GM23338 (cell line): ENCODE results near the gene KIF17. TPM values are rescaled to one million over a fixed set of nuclear protein-coding genes. Genes with fewer than 3 reads are reported as not detected.

Source experiments
- ATAC-seq: fragments of 200-7000 bp; cut with Tn5 transposase; 3 replicates; pipeline ENCODE4 v1.9.1; 2020
- DNase-seq: peaks from one replicate; pipeline ENCODE4 v3.0.0-alpha.2; 2015; ENCODE audit warnings: low spot score
- H2AFZ ChIP-seq: fragments of 200-600 bp; sonication (generic); 2 replicates; pipeline ENCODE4 v1.8.0; 2016; ENCODE audit warnings: antibody characterized with exemption, mild to moderate bottlenecking, moderate library complexity
- H3F3A ChIP-seq: fragments of 200-600 bp; sonication (generic); replicated peaks from 2 replicates; pipeline ENCODE4 v1.8.0; 2017; ENCODE audit warnings: antibody characterized with exemption, mixed run types, low read depth
- H3K27ac ChIP-seq: fragments of 200-600 bp; sonication (generic); 2 replicates; pipeline ENCODE4 v1.6.1; 2016; ENCODE audit warnings: low read depth
- H3K27me3 ChIP-seq: fragments of 200-600 bp; sonication (generic); 2 replicates; pipeline ENCODE4 v1.8.0; 2016; ENCODE audit warnings: mild to moderate bottlenecking, mixed run types, moderate library complexity; ENCODE audit not compliant: insufficient read depth
- H3K36me3 ChIP-seq: fragments of 200-600 bp; sonication (generic); 2 replicates; pipeline ENCODE4 v1.8.0; 2016; ENCODE audit warnings: mild to moderate bottlenecking; ENCODE audit not compliant: insufficient read depth
- H3K4me1 ChIP-seq: fragments of 200-600 bp; sonication (generic); 2 replicates; pipeline ENCODE4 v1.8.0; 2016; ENCODE audit warnings: mild to moderate bottlenecking, moderate library complexity; ENCODE audit not compliant: insufficient read depth
- H3K4me2 ChIP-seq: fragments of 200-600 bp; sonication (generic); 2 replicates; pipeline ENCODE4 v1.7.1; 2017; ENCODE audit warnings: mixed run types
- H3K4me3 ChIP-seq: fragments of 200-600 bp; sonication (generic); 2 replicates; pipeline ENCODE4 v1.6.1; 2016; ENCODE audit warnings: mixed run types
- H3K79me2 ChIP-seq: fragments of 200-600 bp; sonication (generic); replicated peaks from 2 replicates; pipeline ENCODE4 v1.8.0; 2017; ENCODE audit warnings: mild to moderate bottlenecking; ENCODE audit not compliant: insufficient read depth
- H3K9me2 ChIP-seq: fragments of 200-600 bp; sonication (generic); 2 replicates; pipeline ENCODE4 v1.8.0; 2017; ENCODE audit not compliant: insufficient read depth
- H4K20me1 ChIP-seq: fragments of 200-600 bp; sonication (generic); replicated peaks from 2 replicates; pipeline ENCODE4 v1.8.0; 2017; ENCODE audit warnings: mild to moderate bottlenecking; ENCODE audit not compliant: insufficient read depth
- H3K27ac Mint-ChIP-seq: 2 replicates; pipeline ENCODE4 v1.8.0; 2020; ENCODE audit warnings: inconsistent platforms, mild to moderate bottlenecking, moderate library complexity, mixed read lengths
- H3K27me3 Mint-ChIP-seq: 3 replicates; pipeline ENCODE4 v1.8.0; 2022; ENCODE audit warnings: low read depth, mild to moderate bottlenecking, moderate library complexity, mixed read lengths, inconsistent platforms; ENCODE audit not compliant: insufficient read depth, poor library complexity
- H3K36me3 Mint-ChIP-seq: 3 replicates; pipeline ENCODE4 v1.8.0; 2021; ENCODE audit warnings: low read depth, mild to moderate bottlenecking, inconsistent platforms, moderate library complexity, mixed read lengths
- H3K4me1 Mint-ChIP-seq: 3 replicates; pipeline ENCODE4 v1.8.0; 2020; ENCODE audit warnings: mild to moderate bottlenecking, inconsistent platforms, mixed read lengths
- H3K4me3 Mint-ChIP-seq: 3 replicates; pipeline ENCODE4 v1.8.0; 2021; ENCODE audit warnings: moderate library complexity, mild to moderate bottlenecking, inconsistent platforms, mixed read lengths
- H3K9me3 Mint-ChIP-seq: 3 replicates; pipeline ENCODE4 v1.8.0; 2020; ENCODE audit warnings: moderate library complexity, mild to moderate bottlenecking, inconsistent platforms, mixed read lengths
- EZH2 ChIP-seq: fragments of 200-600 bp; sonication (generic); IDR thresholded peaks from one replicate; pipeline ENCODE4 v1.8.0; 2017; ENCODE audit warnings: antibody characterized with exemption, mild to moderate bottlenecking, low read depth; ENCODE audit not compliant: unreplicated experiment
- EZH2phosphoT487 ChIP-seq: fragments of 200-600 bp; sonication (generic); IDR thresholded peaks from one replicate; pipeline ENCODE4 v1.8.1; 2018; ENCODE audit warnings: antibody characterized with exemption; ENCODE audit not compliant: unreplicated experiment
- JUNB ChIP-seq: IDR thresholded peaks from one replicate; pipeline ENCODE4 v1.6.1; 2016; ENCODE audit warnings: antibody characterized with exemption; ENCODE audit not compliant: unreplicated experiment
- NANOG ChIP-seq: IDR thresholded peaks from 2 replicates; pipeline ENCODE4 v1.6.1; 2016; ENCODE audit warnings: antibody characterized with exemption, borderline replicate concordance
- POLR2AphosphoS5 ChIP-seq: IDR thresholded peaks from 2 replicates; pipeline ENCODE4 v1.6.1; 2016; ENCODE audit warnings: antibody characterized with exemption, low read depth
- REST ChIP-seq: IDR thresholded peaks from one replicate; pipeline ENCODE4 v1.6.1; 2018; ENCODE audit warnings: antibody characterized with exemption; ENCODE audit not compliant: unreplicated experiment
- STAT1 ChIP-seq: IDR thresholded peaks from one replicate; pipeline ENCODE4 v1.6.1; 2016; ENCODE audit warnings: antibody characterized with exemption; ENCODE audit not compliant: unreplicated experiment
- ZNF114 ChIP-seq: fragments of 250-450 bp; sonication (Bioruptor Pico); IDR thresholded peaks from 2 replicates; pipeline ENCODE4 v1.5.0; 2020; ENCODE audit warnings: mild to moderate bottlenecking, moderate library complexity
- ZNF331 ChIP-seq: fragments of 250-450 bp; sonication (Bioruptor Pico); IDR thresholded peaks from 2 replicates; pipeline ENCODE4 v1.5.0; 2020; ENCODE audit warnings: low read depth, mild to moderate bottlenecking, moderate library complexity
- ZNF462 ChIP-seq: fragments of 250-450 bp; sonication (Bioruptor Pico); IDR thresholded peaks from 2 replicates; pipeline ENCODE4 v1.5.0; 2020; ENCODE audit warnings: mild to moderate bottlenecking, moderate library complexity
- polyA plus RNA-seq: library from polyadenylated mRNA; unstranded; fragments of >200 nt; fragmentation: Nextera tagmentation; extraction: Ambion mirVana; gene quantifications from 2 replicates; pipeline ENCODE4 v1.2.1, GENCODE V29; 2016
- total RNA-seq: library from RNA; depleted of rRNA; stranded (reverse); fragments of >200 nt; shearing (Covaris generic); gene quantifications from 2 replicates; pipeline ENCODE4 v1.2.3, GENCODE V29; 2014
- TF ChIP-seq, protein P1 (sequence below), 2 experiments: fragments of 200-600 bp in 1 of 2; sonication (generic) in 1 of 2; conservative IDR thresholded peaks; 2 replicates each; pipeline versions ENCODE4 v1.5.1 to v1.6.1; 2016 to 2017; ENCODE audit warnings: antibody characterized with exemption in 2 of 2, low read depth in 2 of 2, mild to moderate bottlenecking in 2 of 2, moderate library complexity in 1 of 2
- TF ChIP-seq, protein P2 (sequence below): IDR thresholded peaks from 2 replicates; pipeline ENCODE4 v1.6.1; 2016; ENCODE audit warnings: antibody characterized with exemption

Gene KIF17
- total and polyA plus RNA-seq, 2 experiments from 2014 or later: 5.9 to 18.6 TPM

- Histone ChIP-seq H3K4me1 (peaks cover 17% of the 10 kb centered on the region; the same call in 1 of the 2 replicates), H3K79me2 (no peaks in the 10 kb centered on the region), H3K36me3 (no peaks in the 10 kb centered on the region), H2AFZ (peak overlapping the region; percentile 76; the same call in 1 of the 2 replicates), H3K4me3 (no peak overlapping the region), H3K27me3 (no peaks in the 10 kb centered on the region), H3F3A (peaks cover 7% of the 10 kb centered on the region; the same call in 1 of the 2 replicates), H3K9me2 (no peaks in the 10 kb centered on the region), H3K4me2 (no peak overlapping the region), H3K27ac (0 out of 2 replicates have a peak overlapping the region, but pooled peaks have one; percentile 26), H4K20me1 (no peaks in the 10 kb centered on the region)
- Mint-ChIP-seq H3K4me1 (peaks cover 19% of the 10 kb centered on the region; the same call in 2 of the 3 replicates), H3K36me3 (no peaks in the 10 kb centered on the region), H3K4me3 (no peak overlapping the region), H3K27ac (no peak overlapping the region), H3K27me3 (peaks cover 4% of the 10 kb centered on the region), H3K9me3 (no peaks in the 10 kb centered on the region; the same call in 2 of the 3 replicates)
- DNase-seq (no peak), ATAC-seq (no peak)
- TF ChIP-seq, protein P1, sequence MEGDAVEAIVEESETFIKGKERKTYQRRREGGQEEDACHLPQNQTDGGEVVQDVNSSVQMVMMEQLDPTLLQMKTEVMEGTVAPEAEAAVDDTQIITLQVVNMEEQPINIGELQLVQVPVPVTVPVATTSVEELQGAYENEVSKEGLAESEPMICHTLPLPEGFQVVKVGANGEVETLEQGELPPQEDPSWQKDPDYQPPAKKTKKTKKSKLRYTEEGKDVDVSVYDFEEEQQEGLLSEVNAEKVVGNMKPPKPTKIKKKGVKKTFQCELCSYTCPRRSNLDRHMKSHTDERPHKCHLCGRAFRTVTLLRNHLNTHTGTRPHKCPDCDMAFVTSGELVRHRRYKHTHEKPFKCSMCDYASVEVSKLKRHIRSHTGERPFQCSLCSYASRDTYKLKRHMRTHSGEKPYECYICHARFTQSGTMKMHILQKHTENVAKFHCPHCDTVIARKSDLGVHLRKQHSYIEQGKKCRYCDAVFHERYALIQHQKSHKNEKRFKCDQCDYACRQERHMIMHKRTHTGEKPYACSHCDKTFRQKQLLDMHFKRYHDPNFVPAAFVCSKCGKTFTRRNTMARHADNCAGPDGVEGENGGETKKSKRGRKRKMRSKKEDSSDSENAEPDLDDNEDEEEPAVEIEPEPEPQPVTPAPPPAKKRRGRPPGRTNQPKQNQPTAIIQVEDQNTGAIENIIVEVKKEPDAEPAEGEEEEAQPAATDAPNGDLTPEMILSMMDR (conservative IDR thresholded peaks at IDR 0.05; ENCODE audit: low read depth in 2 of 2): no peak
- no peak for TF ChIP-seq ZNF114 (CRISPR knock-in tag)
- no peak for TF ChIP-seq POLR2AphosphoS5
- TF ChIP-seq ZNF462 (CRISPR knock-in tag): no peak
- TF ChIP-seq JUNB: no peak
- TF ChIP-seq NANOG: no peak
- TF ChIP-seq EZH2phosphoT487: no peak
- no peak for TF ChIP-seq REST
- no peak for TF ChIP-seq ZNF331 (CRISPR knock-in tag)
- TF ChIP-seq EZH2: no peak
- TF ChIP-seq STAT1: no peak
- TF ChIP-seq, protein P2, sequence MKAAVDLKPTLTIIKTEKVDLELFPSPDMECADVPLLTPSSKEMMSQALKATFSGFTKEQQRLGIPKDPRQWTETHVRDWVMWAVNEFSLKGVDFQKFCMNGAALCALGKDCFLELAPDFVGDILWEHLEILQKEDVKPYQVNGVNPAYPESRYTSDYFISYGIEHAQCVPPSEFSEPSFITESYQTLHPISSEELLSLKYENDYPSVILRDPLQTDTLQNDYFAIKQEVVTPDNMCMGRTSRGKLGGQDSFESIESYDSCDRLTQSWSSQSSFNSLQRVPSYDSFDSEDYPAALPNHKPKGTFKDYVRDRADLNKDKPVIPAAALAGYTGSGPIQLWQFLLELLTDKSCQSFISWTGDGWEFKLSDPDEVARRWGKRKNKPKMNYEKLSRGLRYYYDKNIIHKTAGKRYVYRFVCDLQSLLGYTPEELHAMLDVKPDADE: no peak
Observed at GRCh38 chr1:20616847-20617487, 100.8 kb downstream of the KIF17 start.
